Panc1 (cell line): ENCODE measurements around the gene SAFB2.

ENCODE experiments used
- CTCF ChIP-seq: fragments of 450-650 bp; IDR thresholded peaks from 2 replicates; pipeline ENCODE4 v1.5.1; 2017; ENCODE audit warnings: mild to moderate bottlenecking
- POLR2AphosphoS5 ChIP-seq: IDR thresholded peaks from 2 replicates; pipeline ENCODE4 v1.6.1; 2012; ENCODE audit warnings: mild to moderate bottlenecking, low read depth, low read length, moderate library complexity

- TF ChIP-seq CTCF (no peak), POLR2AphosphoS5 (no peak)
Observed at GRCh38 chr19:5615756-5616327, 6.7 kb downstream of the SAFB2 start.
